ENCODE results near the gene NCEH1. TPM values are rescaled to one million over a fixed set of nuclear protein-coding genes. Genes with fewer than 3 reads are reported as not detected.

The NCEH1 gene
- total RNA-seq, 2 donors from 2014 or later: 14.1 to 16.5 TPM

DNA sequence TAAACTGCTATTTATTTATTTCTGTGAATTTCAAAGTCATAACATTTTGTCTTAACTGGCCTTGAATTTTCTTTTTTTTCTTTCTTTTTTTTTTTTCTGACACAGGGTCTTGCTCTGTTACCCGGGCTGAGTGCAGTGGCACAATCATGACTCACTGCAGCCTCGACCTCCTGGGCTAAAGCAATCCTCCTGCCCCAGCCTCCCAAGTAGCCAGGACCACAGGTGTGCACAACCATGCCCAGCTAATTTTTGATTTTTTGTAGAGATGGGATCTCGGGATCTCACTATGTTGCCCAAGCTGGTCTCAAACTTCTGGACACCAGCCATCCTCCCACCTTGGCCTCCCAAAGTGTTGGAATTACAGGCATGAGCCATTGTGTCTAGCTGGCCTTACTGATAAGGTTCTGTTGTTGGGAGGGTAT, 110.2 kb downstream of the NCEH1 start:
- WGBS, 2 experiments (ENCODE audit: insufficient coverage in 1 of 2, insufficient read length in 1 of 2): 95 to 100% methylated on average over 2 to 3 of the region's 3 CpGs
- no peak for DNase-seq
- TF ChIP-seq, protein P1, sequence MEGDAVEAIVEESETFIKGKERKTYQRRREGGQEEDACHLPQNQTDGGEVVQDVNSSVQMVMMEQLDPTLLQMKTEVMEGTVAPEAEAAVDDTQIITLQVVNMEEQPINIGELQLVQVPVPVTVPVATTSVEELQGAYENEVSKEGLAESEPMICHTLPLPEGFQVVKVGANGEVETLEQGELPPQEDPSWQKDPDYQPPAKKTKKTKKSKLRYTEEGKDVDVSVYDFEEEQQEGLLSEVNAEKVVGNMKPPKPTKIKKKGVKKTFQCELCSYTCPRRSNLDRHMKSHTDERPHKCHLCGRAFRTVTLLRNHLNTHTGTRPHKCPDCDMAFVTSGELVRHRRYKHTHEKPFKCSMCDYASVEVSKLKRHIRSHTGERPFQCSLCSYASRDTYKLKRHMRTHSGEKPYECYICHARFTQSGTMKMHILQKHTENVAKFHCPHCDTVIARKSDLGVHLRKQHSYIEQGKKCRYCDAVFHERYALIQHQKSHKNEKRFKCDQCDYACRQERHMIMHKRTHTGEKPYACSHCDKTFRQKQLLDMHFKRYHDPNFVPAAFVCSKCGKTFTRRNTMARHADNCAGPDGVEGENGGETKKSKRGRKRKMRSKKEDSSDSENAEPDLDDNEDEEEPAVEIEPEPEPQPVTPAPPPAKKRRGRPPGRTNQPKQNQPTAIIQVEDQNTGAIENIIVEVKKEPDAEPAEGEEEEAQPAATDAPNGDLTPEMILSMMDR (conservative IDR thresholded peaks at IDR 0.05): no peak
- Histone ChIP-seq H3K27ac (ENCODE audit: low read depth, low read length) (no peak overlapping the region), H3K36me3 (ENCODE audit: control insufficient read depth, insufficient read depth, low read length) (no peaks in the 10 kb centered on the region), H3K27me3 (ENCODE audit: control insufficient read depth, insufficient read depth, low read length, poor library complexity, severe bottlenecking) (no peaks in the 10 kb centered on the region), H3K4me3 (ENCODE audit: low read length) (no peak overlapping the region), H3K9me3 (ENCODE audit: control insufficient read depth, low read length) (peaks cover 3% of the 10 kb centered on the region), H3K4me1 (ENCODE audit: control insufficient read depth, insufficient read depth, low read length) (peaks cover 2% of the 10 kb centered on the region), H3K9ac (ENCODE audit: extremely low read depth, low read length, poor library complexity, severe bottlenecking) (no peak overlapping the region)
- H3K27me3 Mint-ChIP-seq (ENCODE audit: insufficient read depth): no peaks in the 10 kb centered on the region
- no peaks in the 10 kb centered on the region for H3K9me3 Mint-ChIP-seq
- peaks cover 28% of the 10 kb centered on the region for H3K4me1 Mint-ChIP-seq
- no peak overlapping the region for H3K27ac Mint-ChIP-seq
- no peak overlapping the region for H3K4me3 Mint-ChIP-seq
- H3K36me3 Mint-ChIP-seq (ENCODE audit: low read depth): no peaks in the 10 kb centered on the region

DNA sequence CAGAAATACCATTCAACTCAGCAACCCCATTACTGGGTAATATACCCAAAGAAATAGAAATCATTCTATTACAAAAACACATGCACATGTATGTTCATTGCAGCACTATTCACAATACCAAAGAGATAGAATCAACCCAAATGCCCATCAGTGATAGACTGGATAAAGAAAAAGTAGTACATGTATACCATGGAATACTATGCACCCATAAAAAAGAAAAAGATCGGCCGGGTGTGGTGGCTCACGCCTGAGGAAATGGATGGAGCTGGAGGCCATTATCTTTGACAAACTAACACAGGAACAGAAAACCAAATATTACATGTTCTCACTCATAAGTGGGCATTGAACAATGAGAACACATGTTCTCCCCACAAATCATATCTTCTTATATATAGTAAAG, 112.0 kb downstream of the NCEH1 start:
- Mint-ChIP-seq H3K27ac (no peak overlapping the region), H3K27me3 (ENCODE audit: insufficient read depth) (no peaks in the 10 kb centered on the region), H3K4me1 (peaks cover 32% of the 10 kb centered on the region), H3K9me3 (no peaks in the 10 kb centered on the region), H3K36me3 (ENCODE audit: low read depth) (no peaks in the 10 kb centered on the region), H3K4me3 (no peak overlapping the region)
- Histone ChIP-seq H3K9me3 (ENCODE audit: control insufficient read depth, low read length) (peaks cover 3% of the 10 kb centered on the region), H3K27me3 (ENCODE audit: control insufficient read depth, insufficient read depth, low read length, poor library complexity, severe bottlenecking) (no peaks in the 10 kb centered on the region), H3K36me3 (ENCODE audit: control insufficient read depth, insufficient read depth, low read length) (no peaks in the 10 kb centered on the region), H3K4me3 (ENCODE audit: low read length) (no peak overlapping the region), H3K9ac (ENCODE audit: extremely low read depth, low read length, poor library complexity, severe bottlenecking) (no peak overlapping the region), H3K27ac (ENCODE audit: low read depth, low read length) (no peak overlapping the region), H3K4me1 (ENCODE audit: control insufficient read depth, insufficient read depth, low read length) (peaks cover 4% of the 10 kb centered on the region)
- DNase-seq: no peak
- TF ChIP-seq, protein P1 (conservative IDR thresholded peaks at IDR 0.05): no peak
- no CpG with 5 or more reads among the region's 3 CpGs for WGBS, 2 experiments (ENCODE audit: insufficient coverage in 1 of 2, insufficient read length in 1 of 2)

DNA sequence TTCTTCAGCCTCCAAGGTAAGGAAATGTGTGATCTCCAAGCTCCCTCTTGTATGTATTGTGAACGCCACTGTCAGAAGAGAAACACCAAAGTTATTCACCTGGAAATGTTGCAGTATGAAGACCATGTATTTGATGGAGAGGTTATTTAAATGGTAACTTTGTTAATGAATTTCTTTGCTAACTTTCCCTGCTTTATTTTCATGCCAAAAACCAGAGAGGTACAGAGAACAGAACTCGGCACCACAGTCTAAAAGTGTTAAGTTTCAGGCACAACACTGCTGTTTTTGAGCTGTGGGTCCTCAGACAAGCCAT, 114.5 kb downstream of the NCEH1 start:
- H3K4me1 Mint-ChIP-seq: peaks cover 31% of the 10 kb centered on the region
- no peak overlapping the region for H3K4me3 ChIP-seq (ENCODE audit: low read length)
- TF ChIP-seq, protein P1 (conservative IDR thresholded peaks at IDR 0.05): no peak
- peaks cover 2% of the 10 kb centered on the region for H3K4me1 ChIP-seq (ENCODE audit: control insufficient read depth, insufficient read depth, low read length)
- WGBS, 2 experiments (ENCODE audit: insufficient coverage in 1 of 2, insufficient read length in 1 of 2): 58 to 66% methylated on average over 2 of the region's 2 CpGs
- no peaks in the 10 kb centered on the region for H3K27me3 Mint-ChIP-seq (ENCODE audit: insufficient read depth)
- DNase-seq: no peak
- H3K27me3 ChIP-seq (ENCODE audit: control insufficient read depth, insufficient read depth, low read length, poor library complexity, severe bottlenecking): no peaks in the 10 kb centered on the region
- no peak overlapping the region for H3K9ac ChIP-seq (ENCODE audit: extremely low read depth, low read length, poor library complexity, severe bottlenecking)
- no peak overlapping the region for H3K27ac Mint-ChIP-seq
- no peaks in the 10 kb centered on the region for H3K36me3 Mint-ChIP-seq (ENCODE audit: low read depth)
- H3K4me3 Mint-ChIP-seq: no peak overlapping the region
- no peak overlapping the region for H3K27ac ChIP-seq (ENCODE audit: low read depth, low read length)
- H3K9me3 Mint-ChIP-seq: no peaks in the 10 kb centered on the region
- peaks cover 3% of the 10 kb centered on the region for H3K9me3 ChIP-seq (ENCODE audit: control insufficient read depth, low read length)
- H3K36me3 ChIP-seq (ENCODE audit: control insufficient read depth, insufficient read depth, low read length): no peaks in the 10 kb centered on the region

All from endodermal cell (in vitro differentiated cells).